GM12891 (cell line): Measurements from ENCODE around the gene NOSIP.

Experiments
- PAX5 ChIP-seq: IDR thresholded peaks from 2 replicates; pipeline ENCODE4 v1.6.1; 2011; ENCODE audit warnings: low read length, moderate library complexity, mild to moderate bottlenecking; ENCODE audit not compliant: insufficient read depth, severe bottlenecking
- POLR2A ChIP-seq: IDR thresholded peaks from 2 replicates; pipeline ENCODE4 v1.6.1; 2011; ENCODE audit warnings: low read depth, low read length, control low read depth
- POLR2AphosphoS5 ChIP-seq: IDR thresholded peaks from 2 replicates; pipeline ENCODE4 v1.6.1; 2011; ENCODE audit warnings: low read depth, low read length, control low read depth
- TAF1 ChIP-seq: IDR thresholded peaks from 2 replicates; pipeline ENCODE4 v1.6.1; 2011; ENCODE audit warnings: low read depth, low read length, control low read depth

DNA sequence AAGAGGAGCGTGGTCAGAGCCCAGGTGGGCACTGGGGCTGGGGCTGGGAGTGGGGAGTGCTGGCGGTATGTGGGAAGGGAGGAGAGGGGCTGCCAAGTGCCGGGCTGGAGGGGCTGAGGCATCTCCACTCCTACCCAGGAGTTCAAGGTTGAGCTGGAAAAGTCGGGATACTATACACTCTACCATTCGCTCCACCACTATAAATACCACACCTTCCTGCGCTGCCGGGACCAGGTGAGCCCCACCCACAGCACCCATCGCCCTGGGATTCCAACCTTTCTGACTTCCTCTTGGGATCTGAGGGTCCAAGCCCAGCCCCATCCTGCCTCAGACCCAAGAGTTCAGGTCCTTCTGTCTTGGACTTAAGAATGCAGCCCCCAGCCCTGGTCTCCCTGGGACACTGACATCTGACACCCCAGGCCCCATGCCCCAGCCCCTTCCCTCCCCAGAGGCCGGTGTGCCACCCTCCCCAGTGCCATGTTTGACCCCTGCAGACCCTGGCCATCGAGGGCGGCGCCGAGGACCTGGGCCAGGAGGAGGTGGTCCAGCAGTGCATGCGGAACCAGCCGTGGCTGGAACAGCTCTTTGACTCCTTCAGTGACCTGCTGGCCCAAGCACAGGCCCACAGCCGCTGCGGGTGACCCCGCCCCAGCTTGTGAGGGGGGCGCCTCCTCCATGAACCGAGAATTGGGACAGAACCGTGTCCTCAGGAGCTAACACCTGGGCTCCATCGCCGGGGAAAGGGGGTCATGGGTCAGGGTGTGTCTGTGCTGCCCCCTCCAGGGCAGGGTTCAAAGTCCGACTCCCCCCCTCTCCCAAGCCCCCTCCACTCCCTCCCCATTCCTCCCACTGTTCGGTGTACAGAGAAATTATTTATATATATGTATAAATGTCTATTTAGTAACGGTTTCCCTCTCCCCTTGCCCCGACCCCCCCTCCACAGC is 44.9 kb upstream of the NOSIP start:
- TF ChIP-seq POLR2AphosphoS5: no peak
- no peak for TF ChIP-seq POLR2A
- no peak for TF ChIP-seq TAF1
- no peak for TF ChIP-seq PAX5
